ENCODE data around the gene SAFB.
"Not testable (repeated sequence)": the region's sequence is repeated elsewhere in the genome, so short reads cannot be mapped to it uniquely, and the experiment has no call there.

The SAFB gene

GRCh38 chr19:5687360-5688198, 64.7 kb downstream of the SAFB start:
- peak overlapping the region; percentile 64 for H3K27ac Mint-ChIP-seq (ENCODE audit: low read depth)

GRCh38 chr19:5688262-5688881, 65.5 kb downstream of the SAFB start:
- Mint-ChIP-seq H3K27ac (ENCODE audit: low read depth) (peak overlapping the region; percentile 49), H3K36me3 (ENCODE audit: insufficient read depth) (peaks cover 43% of the 10 kb centered on the region), H3K4me3 (peak overlapping the region; percentile 77), H3K4me1 (peaks cover 32% of the 10 kb centered on the region)
- not testable (repeated sequence) for H3K27me3 Mint-ChIP-seq; H3K9me3 Mint-ChIP-seq; DNase-seq (ENCODE audit: low spot score in 2 of 2); ATAC-seq (replicated peaks; ENCODE audit: extremely low read depth, poor library complexity, severe bottlenecking)

More at GRCh38 chr19:5687360-5688198, 64.7 kb downstream of the SAFB start:
- H3K4me1 Mint-ChIP-seq, result peaks cover 29% of the 10 kb centered on the region
- H3K27me3 Mint-ChIP-seq, result no peaks in the 10 kb centered on the region
- DNase-seq (ENCODE audit: low spot score in 2 of 2), result no peak
- no peaks in the 10 kb centered on the region for H3K9me3 Mint-ChIP-seq
- no peak for ATAC-seq (replicated peaks; ENCODE audit: extremely low read depth, poor library complexity, severe bottlenecking)
- H3K4me3 Mint-ChIP-seq, result peak overlapping the region; percentile 77
- peaks cover 39% of the 10 kb centered on the region for H3K36me3 Mint-ChIP-seq (ENCODE audit: insufficient read depth)

GRCh38 chr19:5690125-5690954, 67.5 kb downstream of the SAFB start, which contains the start of gene RPL36:
Gene RPL36 (plus strand): TSS chr19:5690295. CDS start chr19:5690508, 213 bp downstream.
- Mint-ChIP-seq H3K27ac (ENCODE audit: low read depth) (peak within 1 kb of the TSS; percentile 99), H3K4me1 (peaks cover 32% of the 10 kb centered on the region), H3K36me3 (ENCODE audit: insufficient read depth) (peaks cover 57% of the 10 kb centered on the region), H3K27me3 (no peaks in the 10 kb centered on the region), H3K9me3 (no peaks in the 10 kb centered on the region), H3K4me3 (peak within 1 kb of the TSS; percentile 95)
- DNase-seq (ENCODE audit: low spot score in 2 of 2) (peak; percentile 98 to 100), ATAC-seq (replicated peaks; ENCODE audit: extremely low read depth, poor library complexity, severe bottlenecking) (peak; percentile 65)

- peak overlapping the region; percentile 99 for H3K27ac Mint-ChIP-seq (ENCODE audit: low read depth)
- H3K4me1 Mint-ChIP-seq, result peaks cover 32% of the 10 kb centered on the region
- H3K9me3 Mint-ChIP-seq, result no peaks in the 10 kb centered on the region
- no peaks in the 10 kb centered on the region for H3K27me3 Mint-ChIP-seq
- H3K4me3 Mint-ChIP-seq, result peak overlapping the region; percentile 95
- peak; percentile 22 for ATAC-seq (replicated peaks; ENCODE audit: extremely low read depth, poor library complexity, severe bottlenecking)
- DNase-seq (ENCODE audit: low spot score in 2 of 2), result no peak
- H3K36me3 Mint-ChIP-seq (ENCODE audit: insufficient read depth), result peaks cover 63% of the 10 kb centered on the region
Observed at GRCh38 chr19:5690955-5691821, 68.3 kb downstream of the SAFB start.

GRCh38 chr19:5691822-5692722, 69.2 kb downstream of the SAFB start:
- DNase-seq (ENCODE audit: low spot score in 2 of 2) (no peak), ATAC-seq (replicated peaks; ENCODE audit: extremely low read depth, poor library complexity, severe bottlenecking) (no peak)
- Mint-ChIP-seq H3K27ac (ENCODE audit: low read depth) (peak overlapping the region; percentile 62), H3K27me3 (no peaks in the 10 kb centered on the region), H3K4me3 (peak overlapping the region; percentile 95), H3K36me3 (ENCODE audit: insufficient read depth) (peaks cover 66% of the 10 kb centered on the region), H3K4me1 (peaks cover 32% of the 10 kb centered on the region), H3K9me3 (no peaks in the 10 kb centered on the region)

DNA sequence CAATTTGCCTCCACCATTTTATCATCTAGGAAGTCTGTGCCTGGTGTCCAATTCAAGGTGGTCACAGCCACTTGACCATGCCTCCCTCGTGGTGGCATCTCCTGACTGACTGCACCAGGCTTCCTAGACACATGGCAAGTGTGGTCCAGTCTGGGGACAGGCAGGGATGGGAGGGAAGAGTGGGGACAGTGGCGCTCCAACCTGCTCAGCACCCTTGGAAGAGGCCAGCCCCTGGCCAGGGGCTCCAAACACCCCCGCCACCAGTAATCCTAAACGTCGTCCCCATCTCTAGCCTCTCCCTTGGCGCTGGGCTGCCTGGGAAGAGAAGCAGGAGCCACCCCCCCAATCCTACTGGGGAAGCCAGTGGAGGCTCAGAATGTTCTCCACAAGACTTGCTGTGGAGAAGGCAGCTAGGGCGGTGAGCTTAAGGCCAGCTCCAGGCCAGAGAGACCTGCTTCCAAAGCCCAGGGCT, 69.9 kb downstream of the SAFB start:
- Mint-ChIP-seq H3K27me3 (no peaks in the 10 kb centered on the region), H3K27ac (ENCODE audit: low read depth) (peak overlapping the region; percentile 62), H3K36me3 (ENCODE audit: insufficient read depth) (peaks cover 70% of the 10 kb centered on the region), H3K9me3 (no peaks in the 10 kb centered on the region), H3K4me3 (peak overlapping the region; percentile 95), H3K4me1 (peaks cover 32% of the 10 kb centered on the region)
- ATAC-seq (replicated peaks; ENCODE audit: extremely low read depth, poor library complexity, severe bottlenecking), result no peak
- DNase-seq (ENCODE audit: low spot score in 2 of 2), result no peak

- Mint-ChIP-seq H3K4me1 (peaks cover 27% of the 10 kb centered on the region), H3K27me3 (no peaks in the 10 kb centered on the region), H3K27ac (ENCODE audit: low read depth) (peak overlapping the region; percentile 90), H3K4me3 (peak overlapping the region; percentile 95), H3K9me3 (no peaks in the 10 kb centered on the region), H3K36me3 (ENCODE audit: insufficient read depth) (peaks cover 71% of the 10 kb centered on the region)
- ATAC-seq (replicated peaks; ENCODE audit: extremely low read depth, poor library complexity, severe bottlenecking) (no peak), DNase-seq (ENCODE audit: low spot score in 2 of 2) (no peak)
Observed at GRCh38 chr19:5693195-5694166, 70.6 kb downstream of the SAFB start.

GRCh38 chr19:5694167-5694955, 71.5 kb downstream of the SAFB start:
- no peak for DNase-seq (ENCODE audit: low spot score in 2 of 2)
- ATAC-seq (replicated peaks; ENCODE audit: extremely low read depth, poor library complexity, severe bottlenecking), result no peak
- H3K9me3 Mint-ChIP-seq, result no peaks in the 10 kb centered on the region
- peaks cover 74% of the 10 kb centered on the region for H3K36me3 Mint-ChIP-seq (ENCODE audit: insufficient read depth)
- peaks cover 26% of the 10 kb centered on the region for H3K4me1 Mint-ChIP-seq
- peak overlapping the region; percentile 90 for H3K27ac Mint-ChIP-seq (ENCODE audit: low read depth)
- peak overlapping the region; percentile 7 for H3K4me3 Mint-ChIP-seq
- no peaks in the 10 kb centered on the region for H3K27me3 Mint-ChIP-seq

DNA sequence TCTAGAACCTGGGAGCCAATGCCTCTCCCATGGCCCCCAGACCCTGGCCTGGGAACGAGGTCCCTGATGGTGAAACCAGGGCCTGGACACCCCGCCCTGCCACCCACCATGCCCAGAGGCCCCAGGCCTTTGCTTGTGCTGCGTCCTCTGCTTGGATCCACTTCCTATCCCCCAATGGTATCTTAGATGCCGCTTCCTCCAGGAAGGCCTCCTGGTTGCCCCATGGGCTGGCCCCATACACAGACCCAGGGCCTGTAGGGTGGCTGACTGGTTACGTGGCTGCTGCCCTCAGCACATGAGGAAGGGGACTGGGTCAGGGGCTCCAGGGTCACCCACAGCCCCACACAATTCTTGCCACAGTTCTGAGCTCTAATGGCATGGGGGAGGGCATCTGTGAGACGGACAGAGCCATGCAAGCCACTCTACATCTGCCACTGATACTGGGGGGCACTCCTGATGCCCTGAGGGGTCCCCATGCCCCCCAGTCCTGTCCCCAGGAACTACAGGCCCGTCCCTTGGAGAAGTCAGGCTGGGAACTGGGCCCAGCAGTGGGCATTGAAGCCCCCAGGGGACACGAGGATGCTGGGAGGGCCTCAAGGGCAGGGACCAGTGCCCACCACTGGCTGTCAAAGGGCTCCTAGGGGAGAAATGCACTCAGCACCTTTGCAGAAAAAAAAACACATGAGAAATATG, 72.2 kb downstream of the SAFB start:
- H3K27me3 Mint-ChIP-seq, result no peaks in the 10 kb centered on the region
- H3K4me1 Mint-ChIP-seq, result peaks cover 21% of the 10 kb centered on the region
- peak overlapping the region; percentile 90 for H3K27ac Mint-ChIP-seq (ENCODE audit: low read depth)
- no peak for DNase-seq (ENCODE audit: low spot score in 2 of 2)
- H3K4me3 Mint-ChIP-seq, result no peak overlapping the region
- H3K9me3 Mint-ChIP-seq, result no peaks in the 10 kb centered on the region
- peaks cover 72% of the 10 kb centered on the region for H3K36me3 Mint-ChIP-seq (ENCODE audit: insufficient read depth)
- ATAC-seq (replicated peaks; ENCODE audit: extremely low read depth, poor library complexity, severe bottlenecking), result no peak
